Frontal cortex (tissue), 4 donors: ENCODE results near the gene RAPGEFL1. TPM values are rescaled to one million over a fixed set of nuclear protein-coding genes. Genes with fewer than 3 reads are reported as not detected.
"Not testable (repeated sequence)": the region's sequence is repeated elsewhere in the genome, so short reads cannot be mapped to it uniquely, and the experiment has no call there.

Experiments used
- DNase-seq, 2 donors: peaks; one replicate each; pipeline ENCODE4 v3.0.0; 2012; ENCODE audit warnings: low spot score in 2 of 2
- FAIRE-seq: peaks from 2 replicates; lab custom pipeline; 2012; peaks lifted over from hg19 to GRCh38; lab: Jason Lieb, UNC
- total RNA-seq: library from RNA; depleted of rRNA; stranded (reverse); fragments of >200 nt; gene quantifications from one replicate; pipeline ENCODE4 v1.2.3, GENCODE V29; 2014
- donor health status: control.
- donor health status: control.
- donor health status: control.

Gene RAPGEFL1
- total RNA-seq, 1 donor from 2014 or later: 12.6 TPM

DNA sequence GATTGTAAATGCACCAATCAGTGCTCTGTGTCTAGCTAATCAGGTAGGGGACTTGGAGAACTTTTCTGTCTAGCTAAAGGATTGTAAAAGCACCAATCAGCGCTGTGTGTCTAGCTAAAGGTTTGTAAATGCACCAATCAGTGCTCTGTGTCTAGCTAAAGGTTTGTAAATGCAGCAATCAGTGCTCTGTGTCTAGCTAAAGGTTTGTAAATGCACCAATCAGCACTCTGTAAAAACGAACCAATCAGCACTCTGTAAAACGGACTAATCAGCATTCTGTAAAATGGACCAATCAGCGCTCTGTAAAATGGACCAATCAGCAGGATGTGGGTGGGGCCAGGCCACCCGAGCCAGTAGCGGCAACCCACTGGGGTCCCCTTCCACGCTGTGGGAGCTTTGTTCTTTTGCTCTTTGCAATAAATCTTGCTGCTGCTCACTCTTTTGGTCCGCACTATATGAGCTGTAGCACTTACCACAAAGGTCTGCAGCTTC lies 20.7 kb downstream of the RAPGEFL1 start:
- not testable (repeated sequence) for FAIRE-seq, DNase-seq

DNA sequence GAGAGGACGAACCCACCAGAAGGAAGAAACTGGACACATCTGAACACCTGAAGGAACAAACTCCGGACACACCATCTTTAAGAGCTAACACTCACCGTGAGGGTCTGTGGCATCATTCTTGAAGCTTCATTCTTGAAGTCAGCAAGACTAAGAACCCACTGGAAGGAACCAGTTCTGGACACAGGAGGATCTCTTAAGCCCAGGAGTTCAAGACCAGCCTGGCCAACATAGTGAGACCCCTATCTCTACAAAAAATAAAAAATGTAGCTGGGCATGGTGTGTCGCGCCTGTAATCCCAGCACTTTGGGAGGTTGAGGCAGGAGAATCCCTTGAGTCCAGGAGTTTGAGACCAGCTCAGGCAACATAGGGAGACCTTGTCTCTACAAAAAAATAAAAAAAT lies 21.3 kb downstream of the RAPGEFL1 start:
- DNase-seq (no peak), FAIRE-seq (no peak)

DNA sequence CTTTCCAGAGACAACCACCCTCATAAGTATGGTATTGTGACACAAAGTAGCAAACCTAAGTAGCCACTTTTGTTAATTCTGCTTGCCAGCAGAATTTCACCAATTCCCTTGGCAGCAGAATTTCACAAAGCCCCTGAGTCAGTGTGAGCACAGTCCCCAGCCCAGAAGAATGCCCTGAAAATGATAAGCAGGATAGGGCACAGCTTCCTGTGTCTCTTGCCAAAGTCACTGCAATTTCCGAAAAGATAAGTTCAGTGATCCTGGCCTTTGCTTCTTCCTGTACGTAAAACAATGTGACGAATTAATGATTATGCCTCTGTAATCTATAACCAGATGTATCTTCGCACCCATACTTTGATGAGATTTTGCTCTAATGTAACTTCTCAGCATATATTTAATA lies 25.9 kb downstream of the RAPGEFL1 start:
- FAIRE-seq: no peak
- DNase-seq: no peak

DNA sequence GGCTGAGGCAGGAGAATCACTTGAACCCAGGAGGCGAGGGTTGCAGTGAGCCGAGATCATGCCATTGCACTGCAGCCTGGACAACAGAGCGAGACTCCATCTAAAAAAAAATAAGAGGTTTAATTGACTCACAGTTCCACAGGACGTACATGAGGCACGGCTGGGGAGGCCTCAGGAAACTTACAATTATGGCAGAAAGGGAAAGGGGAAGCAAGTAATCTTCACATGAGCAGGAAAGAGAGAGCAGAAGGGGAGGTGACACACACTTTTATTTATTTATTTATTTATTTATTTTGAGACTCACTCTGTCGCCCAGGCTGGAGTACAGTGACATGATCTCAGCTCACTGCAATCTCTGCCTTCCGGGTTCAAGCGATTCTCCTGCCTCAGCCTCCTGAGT lies 28.9 kb downstream of the RAPGEFL1 start:
- DNase-seq, FAIRE-seq: not testable (repeated sequence)

GRCh38 chr17:40209404-40210093 lies 32.3 kb downstream of the RAPGEFL1 start:
- FAIRE-seq (no peak), DNase-seq (no peak)

GRCh38 chr17:40213914-40214313 lies 36.6 kb downstream of the RAPGEFL1 start:
- DNase-seq, FAIRE-seq: not testable (repeated sequence)

DNA sequence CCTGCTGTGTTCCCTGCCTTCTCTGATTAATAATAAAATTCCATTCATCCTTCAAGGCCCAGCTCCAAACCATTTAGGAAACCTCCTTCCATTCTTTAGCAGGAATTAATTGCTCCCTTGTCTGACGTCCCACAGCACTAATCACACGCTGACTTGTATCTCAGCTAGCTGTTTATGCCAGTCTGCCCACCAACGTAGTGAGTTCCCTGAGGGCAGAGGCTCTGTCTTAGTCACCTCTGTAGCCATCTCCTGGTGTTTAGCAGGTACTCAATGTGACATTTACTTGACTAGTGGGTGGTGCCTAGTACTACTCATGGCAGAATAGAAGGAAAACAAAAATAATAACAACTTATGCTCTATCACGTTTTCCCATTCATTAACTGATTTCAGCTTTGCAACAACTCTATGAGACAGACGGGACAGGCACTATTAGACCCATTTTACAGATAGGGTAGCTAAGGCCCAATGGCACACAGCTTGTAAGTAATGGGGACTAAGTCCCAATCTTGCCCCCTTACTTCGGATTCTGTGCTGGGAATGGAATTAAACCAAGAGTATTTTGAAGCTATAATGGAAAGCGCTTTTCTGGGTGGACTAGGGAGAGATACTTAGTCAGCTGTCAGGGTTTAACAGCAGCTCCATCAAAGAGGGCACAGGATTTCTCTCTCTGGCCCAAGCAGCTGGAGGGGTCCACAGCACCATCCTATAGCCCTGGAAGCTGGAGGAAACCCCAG lies 40.9 kb downstream of the RAPGEFL1 start:
- FAIRE-seq (no peak), DNase-seq (no peak)

DNA sequence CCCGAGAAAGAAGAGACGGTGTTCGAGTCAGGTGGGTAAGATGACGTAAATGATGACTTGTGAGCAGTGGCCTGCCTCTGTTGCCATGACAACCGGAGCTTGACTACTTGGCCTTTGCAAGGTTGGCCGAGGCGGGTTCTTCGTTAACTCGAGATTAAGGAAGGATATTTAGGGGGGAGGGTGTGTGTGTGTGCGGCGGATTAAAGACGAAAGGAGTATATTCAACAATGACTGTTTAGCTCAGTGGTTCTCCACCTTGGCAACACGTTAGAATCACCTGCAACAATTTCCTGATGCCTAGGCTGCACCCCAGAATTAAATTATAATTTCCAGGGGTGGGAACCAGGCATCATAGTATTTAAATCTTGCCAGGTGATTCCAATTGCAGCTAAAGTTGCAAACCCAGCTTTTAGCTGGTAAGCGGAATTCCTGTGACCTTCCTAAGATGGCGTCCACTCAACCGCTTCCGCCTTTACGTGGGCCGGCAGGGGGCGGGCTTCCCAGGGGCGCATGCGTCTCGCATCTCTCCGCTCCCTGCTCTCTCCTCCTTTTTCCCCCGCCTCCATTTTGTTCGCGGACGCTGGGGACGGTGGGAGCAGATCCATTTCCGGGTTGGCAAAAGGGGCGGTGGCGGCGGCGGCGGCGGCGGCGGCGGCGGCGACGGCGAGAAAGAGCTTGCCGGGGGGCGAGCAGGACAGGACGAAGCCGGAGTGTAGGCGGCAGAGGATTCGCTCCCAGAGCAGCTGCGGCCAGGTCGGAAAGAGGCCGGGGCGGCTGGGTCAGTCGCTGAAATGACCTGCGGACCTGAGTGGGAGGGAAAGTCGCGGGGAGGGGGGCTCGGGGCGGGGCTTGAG lies 41.7 kb downstream of the RAPGEFL1 start, which contains the start of gene WIPF2:
WIPF2 (plus strand) TSS at position 565 of the 854 bp plus-strand sequence. CDS start 37,156 bp downstream, outside the sequence.
- DNase-seq: peak; percentile 92 to 94
- no peak for FAIRE-seq

DNA sequence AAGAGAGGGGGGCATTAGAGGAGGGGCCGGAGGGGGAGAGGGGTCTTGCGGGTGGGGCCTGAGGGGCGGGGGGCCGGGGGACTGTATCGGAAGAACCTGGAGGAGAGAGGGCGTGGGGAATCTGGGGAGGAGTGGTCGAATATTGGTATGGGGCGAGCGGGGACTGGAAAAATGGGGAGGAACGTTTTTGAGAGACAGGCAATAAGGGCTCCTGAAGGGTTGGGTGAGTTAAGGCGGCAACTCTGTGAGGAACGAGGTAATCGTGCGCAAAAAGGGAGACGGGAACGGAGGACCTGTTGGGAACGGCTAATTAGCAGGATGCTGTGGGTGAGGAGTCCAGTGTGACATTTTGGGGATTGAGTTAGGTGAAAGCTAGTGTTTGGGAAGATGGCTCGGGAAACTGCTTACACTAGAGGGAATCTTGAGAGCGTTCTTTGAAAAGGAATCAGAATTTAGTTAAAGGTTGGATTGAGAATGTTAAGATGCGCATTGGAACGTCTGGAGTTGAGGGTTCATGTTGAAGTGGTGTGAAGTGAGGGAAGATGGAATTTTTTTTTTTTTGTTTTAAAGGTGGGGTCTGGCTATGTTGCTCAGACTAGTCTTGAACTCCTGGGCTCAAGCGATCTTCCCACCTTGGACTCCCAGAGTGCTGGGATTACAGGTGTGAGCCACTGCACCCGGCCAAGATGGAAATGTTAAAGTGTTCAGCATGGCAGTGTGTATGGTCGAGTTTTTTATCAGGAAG lies 42.5 kb downstream of the RAPGEFL1 start:
- FAIRE-seq: no peak
- peak; percentile 43 to 58 for DNase-seq

- no peak for FAIRE-seq
- DNase-seq: peak; percentile 31 to 46
Measured at GRCh38 chr17:40224718-40225550, 47.7 kb downstream of the RAPGEFL1 start.

DNA sequence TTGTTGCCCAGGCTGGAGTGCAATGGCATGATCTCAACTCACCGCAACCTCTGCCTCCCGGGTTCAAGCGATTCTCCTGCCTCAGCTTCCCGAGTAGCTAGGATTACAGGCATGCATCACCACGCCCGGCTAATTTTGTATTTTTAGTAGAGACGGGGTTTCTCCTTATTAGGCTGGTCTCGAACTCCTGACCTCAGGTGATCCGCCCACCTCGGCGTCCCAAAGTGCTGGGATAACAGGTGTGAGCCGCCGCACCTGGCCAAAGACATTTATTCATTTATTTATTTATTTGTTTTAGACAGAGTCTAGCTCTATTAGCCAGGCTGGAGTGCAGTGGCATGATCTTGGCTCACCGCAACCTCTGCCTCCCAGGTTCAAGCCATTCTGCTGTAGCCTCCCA lies 51.9 kb downstream of the RAPGEFL1 start:
- DNase-seq, FAIRE-seq: not testable (repeated sequence)

- FAIRE-seq (no peak), DNase-seq (no peak)
Measured at GRCh38 chr17:40230670-40231069, 53.4 kb downstream of the RAPGEFL1 start.

GRCh38 chr17:40231928-40232327 lies 54.7 kb downstream of the RAPGEFL1 start:
- not testable (repeated sequence) for DNase-seq, FAIRE-seq

GRCh38 chr17:40241252-40241834 lies 64.1 kb downstream of the RAPGEFL1 start:
- DNase-seq (no peak), FAIRE-seq (no peak)

- FAIRE-seq (no peak), DNase-seq (no peak)
Measured at GRCh38 chr17:40242774-40243173, 65.5 kb downstream of the RAPGEFL1 start.

DNA sequence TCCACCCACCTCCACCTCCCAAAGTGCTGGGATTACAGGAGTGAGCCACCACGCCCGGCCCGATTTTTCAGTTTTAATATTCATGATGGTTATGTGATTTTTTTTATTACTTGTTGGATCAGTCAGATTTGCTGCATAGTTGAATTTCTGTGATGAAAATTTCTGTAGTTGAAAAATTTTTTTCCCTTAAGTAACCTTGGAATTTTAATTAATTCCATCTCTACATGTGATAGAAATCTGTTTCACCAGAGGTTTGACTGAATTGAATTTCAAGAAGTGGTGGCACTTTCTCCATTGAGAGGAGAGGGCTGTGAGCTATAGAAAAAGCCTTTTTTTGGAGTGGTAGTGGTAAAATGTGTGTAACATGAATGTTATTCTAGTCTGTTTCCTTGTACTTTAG lies 66.5 kb downstream of the RAPGEFL1 start:
- FAIRE-seq (no peak), DNase-seq (no peak)

- DNase-seq: no peak
- FAIRE-seq: no peak
Measured at GRCh38 chr17:40244255-40244654, 67.0 kb downstream of the RAPGEFL1 start.
